Germinal center (tissue), 1 donor: Measurements from ENCODE around the gene RSRC1.
"Not testable (repeated sequence)": the region's sequence is repeated elsewhere in the genome, so short reads cannot be mapped to it uniquely, and the experiment has no call there.

ENCODE experiments used
- DNase-seq: peaks from one replicate; pipeline ENCODE4 v3.0.0; 2012; ENCODE audit warnings: mixed read lengths, low spot score

RSRC1 gene

DNA sequence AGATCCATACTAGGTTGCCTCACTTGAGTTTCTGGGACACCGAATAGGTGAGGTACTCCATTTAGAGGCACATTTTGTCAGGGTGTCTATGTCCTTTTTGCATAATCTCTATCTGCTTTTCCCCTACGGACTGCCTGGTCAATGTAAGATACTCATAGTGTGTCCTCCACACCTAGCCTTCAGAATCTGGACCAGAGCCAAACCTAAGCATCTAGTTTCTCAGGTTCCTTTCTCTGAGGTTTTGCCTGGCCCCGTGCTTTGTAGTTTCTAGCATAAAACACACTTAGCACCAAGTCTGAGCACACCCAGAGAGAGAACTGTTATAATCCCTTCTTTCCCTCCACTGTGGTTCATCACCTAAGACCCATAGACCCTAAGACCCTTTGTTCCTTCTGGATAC is 355.2 kb downstream of the RSRC1 start:
- no peak for DNase-seq

DNA sequence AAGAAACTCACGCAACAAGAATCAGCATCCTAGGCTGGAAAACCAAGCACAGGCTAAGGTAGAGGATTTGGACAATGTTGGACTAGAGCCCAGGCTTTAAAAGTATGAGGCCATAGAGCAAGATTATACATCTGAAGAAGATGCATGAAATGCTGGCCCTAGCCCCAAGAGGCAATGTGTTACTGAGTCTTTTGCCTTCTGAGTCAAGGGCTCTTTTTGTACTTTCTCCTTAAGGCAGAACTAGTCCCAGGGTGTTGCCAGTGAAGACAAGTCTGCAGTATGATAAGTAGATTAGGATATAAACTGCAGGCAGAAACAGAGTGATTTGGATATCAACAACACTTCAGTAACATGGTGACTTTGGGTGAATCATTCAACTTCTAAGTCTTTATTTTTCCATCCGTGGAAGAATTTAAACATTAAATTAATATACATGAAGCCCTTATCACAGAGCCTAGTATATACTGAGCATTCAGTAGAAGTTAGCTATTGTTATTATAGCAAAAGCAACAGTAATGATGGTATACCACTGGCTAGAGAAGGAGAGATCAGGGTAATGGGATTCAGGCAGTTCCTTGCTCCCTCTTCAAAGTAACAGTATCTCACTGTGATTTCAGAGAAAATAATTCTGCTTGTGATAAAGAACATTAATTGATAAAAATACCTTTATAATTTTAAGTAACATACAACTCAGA is 361.2 kb downstream of the RSRC1 start:
- no peak for DNase-seq

DNA sequence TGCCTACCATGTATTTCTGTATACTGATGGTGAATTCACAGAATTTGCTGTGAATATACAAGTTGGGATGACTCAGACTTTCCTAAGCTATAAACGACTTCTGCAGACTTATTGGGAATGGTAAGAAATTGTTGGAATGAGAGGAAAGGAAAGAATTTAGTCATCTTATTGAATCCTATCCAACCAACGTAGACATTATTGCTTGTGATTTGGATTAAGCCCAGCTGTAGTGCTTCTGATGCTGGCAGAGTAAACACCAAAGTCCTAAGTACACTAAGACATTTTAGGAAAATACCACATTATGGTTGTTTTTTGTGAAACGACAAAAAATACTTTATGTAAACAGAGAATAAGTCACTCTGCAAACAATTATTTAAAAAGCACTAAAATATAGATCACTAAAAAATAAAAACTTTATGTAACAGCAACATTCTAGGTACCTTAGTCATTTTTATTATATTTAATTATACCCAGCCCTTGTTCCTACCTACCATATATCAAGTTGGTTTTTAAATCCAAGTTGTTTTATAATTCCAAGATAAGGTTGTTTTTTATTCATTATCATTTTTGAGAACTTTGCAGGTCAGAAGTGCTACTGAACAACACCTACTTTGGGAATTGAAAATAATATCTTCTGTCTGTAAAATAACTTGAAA is 361.9 kb downstream of the RSRC1 start:
- no peak for DNase-seq

DNA sequence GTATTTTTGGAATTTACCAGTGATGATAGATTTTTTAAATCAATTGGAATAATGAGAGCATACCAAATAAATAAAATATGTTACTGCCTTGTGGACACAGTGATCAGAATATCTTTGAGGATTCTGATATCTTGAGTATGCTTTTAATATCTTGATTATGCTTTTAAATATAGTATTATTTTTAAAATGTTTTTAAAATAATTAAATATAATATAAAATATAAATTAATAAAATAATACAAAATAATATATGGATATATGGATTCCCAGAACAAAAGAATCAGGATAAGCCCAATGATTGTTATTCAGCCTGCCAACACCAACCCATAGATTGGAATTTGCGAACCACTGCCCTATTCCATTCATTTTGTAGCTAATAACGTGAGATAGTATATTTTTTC is 369.2 kb downstream of the RSRC1 start:
- no peak for DNase-seq

DNA sequence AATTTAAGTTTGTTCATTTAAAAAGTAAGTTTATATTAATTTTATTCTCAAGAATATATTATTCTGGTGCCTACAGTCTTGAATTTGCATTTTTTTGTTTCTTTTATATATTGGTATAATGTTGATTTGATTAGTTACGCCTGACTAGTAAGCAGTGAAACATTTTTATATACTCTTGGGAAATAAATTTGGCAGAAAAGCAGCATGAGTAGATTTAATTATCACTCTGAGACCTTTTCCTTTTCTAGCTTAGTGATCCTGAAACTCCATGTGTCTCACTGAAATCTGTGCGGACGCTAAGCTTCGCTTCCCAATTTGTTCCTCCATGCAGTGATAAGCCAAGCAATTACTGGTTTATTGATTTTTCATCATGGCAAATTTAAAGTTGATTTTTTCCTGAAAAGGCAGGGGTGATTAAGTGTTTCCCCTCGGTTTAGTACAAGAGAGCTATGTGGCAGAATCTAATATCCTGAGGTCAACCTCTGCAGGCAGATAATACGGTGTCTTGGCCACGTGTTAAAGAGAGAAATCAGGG is 373.9 kb downstream of the RSRC1 start:
- no peak for DNase-seq

DNA sequence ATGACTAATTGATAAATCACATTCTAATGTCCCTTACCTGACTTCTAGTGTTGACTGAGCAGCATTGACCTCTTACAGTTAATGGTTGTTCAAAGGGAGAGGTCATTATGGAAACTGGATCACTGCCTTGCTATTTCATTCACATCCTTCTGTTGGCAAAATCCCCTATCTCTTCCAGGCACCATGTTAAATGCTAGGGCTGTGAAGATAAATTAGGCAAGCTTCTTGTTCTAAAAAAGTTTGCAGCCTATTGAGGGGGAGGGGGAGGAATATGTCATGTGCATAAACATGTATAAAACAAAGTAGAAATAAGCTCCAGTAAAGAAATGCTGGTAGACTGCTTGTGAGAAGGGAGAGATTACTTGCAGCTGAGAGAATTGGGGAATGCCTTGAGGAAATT is 376.3 kb downstream of the RSRC1 start:
- no peak for DNase-seq

DNA sequence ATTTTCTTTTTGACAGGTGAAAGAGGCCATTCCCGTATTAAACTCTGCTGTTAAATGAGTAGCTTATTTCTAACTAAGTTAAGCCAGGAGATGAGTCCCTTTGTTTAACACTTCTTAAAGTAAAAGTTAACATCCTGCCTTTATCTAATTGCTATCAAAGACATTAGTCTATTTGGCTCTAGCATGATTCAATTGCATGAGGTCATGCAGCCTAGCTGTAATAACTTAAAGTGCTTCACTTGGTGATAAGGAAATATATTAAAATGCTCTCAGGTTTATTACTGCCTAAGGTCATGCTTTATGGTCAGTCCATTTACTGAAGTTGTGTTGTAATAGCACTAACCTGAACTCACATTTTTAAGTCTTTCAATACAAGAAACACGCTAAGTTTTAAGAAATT is 378.8 kb downstream of the RSRC1 start:
- no peak for DNase-seq

DNA sequence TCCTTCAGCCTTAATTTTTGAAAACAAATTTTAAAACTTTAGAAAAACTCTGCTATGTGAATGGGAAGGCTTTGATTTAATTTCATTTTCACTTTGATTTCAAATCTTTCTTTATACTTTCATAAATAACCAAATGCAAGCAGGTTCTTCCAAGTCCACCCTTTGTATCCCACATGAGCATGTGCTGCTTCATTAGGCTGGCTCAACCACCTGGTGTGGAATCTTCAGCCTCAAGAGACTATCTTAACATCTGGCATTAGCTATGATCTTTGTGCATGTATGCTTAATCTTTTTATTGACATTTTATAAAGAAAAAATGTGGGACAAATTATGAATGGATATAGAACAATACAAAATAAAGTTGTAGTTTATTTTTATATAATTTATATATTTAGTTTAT is 379.3 kb downstream of the RSRC1 start:
- DNase-seq = no peak

DNA sequence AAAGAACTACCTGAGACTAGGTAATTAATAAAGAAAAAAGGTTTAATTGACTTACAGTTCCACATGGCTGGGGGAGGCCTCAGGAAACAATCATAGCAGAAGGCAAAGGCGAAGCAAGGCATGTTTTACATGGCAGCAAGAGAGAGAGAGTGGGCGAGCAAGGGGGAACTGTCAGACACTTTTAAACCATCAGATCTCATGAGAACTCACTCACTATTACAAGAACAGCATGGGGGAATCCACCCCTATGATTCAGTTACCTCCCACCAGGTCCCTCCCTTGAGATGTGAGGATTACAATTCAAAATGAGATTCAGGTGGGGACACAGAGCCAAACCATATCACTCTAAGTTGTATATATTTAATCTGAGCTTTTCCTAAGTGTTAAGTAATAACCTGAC is 382.1 kb downstream of the RSRC1 start:
- no peak for DNase-seq

DNA sequence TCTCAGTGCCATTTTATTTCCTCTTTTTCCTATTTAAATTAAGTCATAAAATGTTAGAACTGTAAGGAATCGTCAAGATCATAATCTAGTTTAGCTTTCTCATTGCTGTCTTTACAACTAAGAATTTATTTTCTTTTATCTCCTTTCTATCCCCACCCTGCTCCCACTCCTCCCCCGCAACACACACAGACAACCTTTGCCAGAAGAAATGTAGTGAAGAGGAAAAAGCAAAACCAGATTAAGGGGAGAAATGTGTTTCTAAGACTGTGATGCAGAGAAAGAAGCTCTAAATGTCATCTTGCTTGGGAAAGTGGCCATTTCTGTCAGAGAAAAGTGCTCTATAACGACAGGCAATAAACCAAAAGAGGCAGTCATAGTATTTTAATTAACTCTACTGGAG is 382.8 kb downstream of the RSRC1 start:
- no peak for DNase-seq

DNA sequence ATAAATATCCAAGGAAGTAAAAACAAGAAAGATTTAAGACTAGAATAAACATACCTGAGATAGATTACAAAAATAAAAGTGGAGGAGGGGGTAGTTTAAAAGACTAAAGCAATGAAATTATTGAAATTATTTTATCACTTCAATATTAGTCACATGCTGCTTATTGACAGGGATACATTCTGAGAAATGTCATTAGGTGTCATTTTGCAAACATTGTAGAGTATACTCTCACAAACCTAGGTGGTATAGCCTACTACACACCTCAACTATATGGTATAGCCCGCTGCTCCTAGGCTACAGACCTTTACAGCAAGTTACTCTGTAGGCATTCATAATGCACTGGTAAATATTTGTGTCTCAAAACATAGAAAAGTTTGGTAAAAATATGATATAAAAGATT is 384.0 kb downstream of the RSRC1 start:
- no peak for DNase-seq

DNA sequence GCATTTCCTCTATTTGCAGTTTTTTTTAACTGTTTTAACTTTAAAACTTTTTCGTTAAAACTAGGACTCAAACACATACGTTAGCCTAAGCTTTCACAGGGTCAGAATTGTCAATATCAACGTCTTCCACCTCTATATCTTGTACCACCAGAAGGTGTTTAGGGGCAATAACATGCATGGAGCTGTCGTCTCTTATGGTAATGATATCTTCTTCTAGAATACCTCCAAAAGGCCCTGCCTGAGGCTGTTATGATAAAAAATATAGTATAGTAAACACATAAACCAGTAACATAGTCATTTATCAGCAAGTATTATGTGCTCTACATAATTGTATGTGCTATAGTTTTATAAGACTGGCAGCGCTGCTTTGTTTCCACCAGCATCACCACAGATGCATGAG is 384.8 kb downstream of the RSRC1 start:
- no peak for DNase-seq

DNA sequence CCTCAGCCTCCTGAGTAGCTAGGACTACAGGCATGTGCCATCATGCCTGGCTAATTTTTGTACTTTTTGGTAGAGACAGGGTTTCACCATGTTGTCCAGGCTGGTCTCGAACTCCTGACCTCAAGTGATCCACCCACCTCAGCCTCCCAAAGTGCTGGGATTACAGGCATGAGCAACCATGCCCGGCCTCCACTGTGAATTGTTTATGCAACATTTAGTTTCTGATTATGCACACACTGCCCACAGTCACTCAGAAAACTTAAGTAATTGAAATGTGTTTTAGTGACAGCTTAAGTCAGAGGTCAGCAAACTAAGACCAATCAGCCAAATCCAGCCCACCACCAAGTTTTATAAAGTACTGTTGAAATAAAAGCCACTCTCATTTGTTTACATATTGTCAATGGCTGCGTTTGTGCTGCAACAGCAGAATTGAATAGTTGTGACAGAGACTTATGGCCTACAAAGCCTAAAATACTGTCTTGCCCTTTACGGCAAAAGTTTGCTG is 385.6 kb downstream of the RSRC1 start:
- not testable (repeated sequence) for DNase-seq

DNA sequence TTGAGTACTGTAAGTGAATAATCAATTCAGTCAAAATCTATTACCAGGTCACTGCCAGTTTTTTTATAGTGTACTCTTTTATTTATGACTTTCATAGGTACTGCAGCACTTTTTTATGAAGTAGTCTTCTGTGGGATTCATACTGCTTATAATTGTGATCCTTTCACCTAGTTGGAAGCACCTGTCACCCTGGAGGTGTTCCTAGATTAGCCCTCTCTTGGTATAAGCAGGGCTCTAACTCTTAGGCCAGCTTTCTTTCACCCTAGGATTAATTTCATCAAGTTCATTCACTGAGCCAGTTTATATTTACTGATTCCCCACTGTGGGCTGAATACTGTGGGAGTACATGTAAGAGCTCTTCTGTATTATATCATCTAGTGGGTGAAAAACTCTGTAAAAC is 395.2 kb downstream of the RSRC1 start:
- DNase-seq = no peak

DNA sequence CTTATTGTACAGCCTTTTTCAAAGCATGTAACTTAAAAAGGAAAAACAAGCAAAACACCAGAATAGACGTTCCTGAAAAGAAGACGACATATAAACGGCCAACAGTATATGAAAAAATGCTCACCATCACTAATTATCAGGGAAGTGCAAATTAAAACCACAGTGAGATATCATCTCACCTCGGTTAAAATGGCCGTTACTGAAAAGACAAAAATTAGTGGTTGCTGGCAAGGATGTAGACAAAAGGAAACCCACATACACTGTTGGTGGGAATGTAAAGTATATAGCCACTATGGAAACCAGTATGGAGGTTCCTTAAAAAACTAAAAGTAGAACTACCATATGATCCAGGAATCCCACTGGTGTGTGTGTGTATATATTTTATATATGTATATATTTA is 396.6 kb downstream of the RSRC1 start:
- no peak for DNase-seq

DNA sequence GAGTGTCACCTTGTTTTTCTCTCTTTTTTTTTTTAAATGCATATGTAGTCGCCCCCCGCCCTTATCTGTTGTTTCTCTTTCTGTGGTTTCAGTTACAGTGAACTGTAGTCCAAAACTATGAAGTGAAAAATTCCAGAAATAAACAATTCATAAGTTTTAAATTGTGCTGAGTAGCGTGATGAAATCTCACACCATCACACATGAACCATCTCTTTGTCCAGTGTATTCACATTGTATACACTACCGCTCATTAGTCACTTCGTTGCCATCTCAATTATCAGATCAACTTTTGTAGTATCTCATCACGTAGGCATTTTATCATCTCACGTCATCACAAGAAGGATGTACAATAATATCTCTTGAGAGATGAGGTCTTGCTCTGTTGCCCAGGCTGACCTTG is 398.6 kb downstream of the RSRC1 start:
- DNase-seq = no peak

DNA sequence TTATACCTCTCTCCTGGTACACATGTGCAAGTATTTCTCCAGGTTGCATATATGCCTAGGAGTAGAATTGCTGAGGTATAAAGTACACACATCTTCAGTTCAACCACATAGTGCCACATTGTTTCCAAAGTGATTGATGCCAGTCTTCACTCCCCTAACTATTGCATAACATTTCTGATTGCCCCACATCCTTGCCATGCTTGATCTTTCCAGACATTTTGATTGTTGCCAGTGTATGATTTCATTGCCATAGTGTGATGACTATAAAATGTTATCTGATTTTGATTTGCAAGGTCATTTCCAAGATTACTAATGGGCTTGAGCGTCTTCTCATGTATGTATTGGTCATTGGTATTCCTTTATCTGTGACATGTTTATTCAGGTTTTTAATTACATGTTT is 400.0 kb downstream of the RSRC1 start:
- no peak for DNase-seq

DNA sequence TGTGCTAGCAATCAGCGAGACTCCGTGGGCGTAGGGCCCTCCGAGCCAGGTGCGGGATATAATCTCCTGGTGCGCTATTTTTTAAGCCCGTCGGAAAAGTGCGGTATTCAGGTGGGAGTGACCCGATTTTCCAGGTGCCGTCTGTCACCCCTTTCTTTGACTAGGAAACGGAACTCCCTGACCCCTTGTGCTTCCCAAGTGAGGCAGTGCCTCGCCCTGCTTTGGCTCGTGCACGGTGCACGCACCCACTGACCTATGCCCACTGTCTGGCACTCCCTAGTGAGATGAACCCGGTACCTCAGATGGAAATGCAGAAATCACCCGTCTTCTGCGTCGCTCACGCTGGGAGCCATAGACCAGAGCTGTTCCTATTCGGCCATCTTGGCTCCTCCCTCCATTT is 406.8 kb downstream of the RSRC1 start:
- not testable (repeated sequence) for DNase-seq

DNA sequence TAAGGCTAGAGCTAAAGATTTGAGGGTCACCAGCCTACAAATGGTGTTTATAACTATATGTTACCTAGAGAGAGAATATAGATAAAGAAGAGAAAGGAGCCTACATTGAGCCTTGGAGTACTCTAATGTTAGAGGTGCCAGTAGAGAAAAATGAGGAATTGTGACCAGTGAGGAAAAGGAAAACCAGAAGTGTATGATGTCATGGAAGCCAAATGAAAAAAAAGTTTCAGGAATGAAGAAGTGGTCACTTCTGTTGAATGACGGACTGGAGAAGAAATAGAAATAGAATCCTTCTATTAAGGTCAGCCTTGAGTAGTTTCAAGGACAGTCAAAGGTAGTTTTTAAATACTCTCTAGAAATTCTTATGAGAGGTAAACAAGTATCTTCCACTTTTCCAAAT is 409.9 kb downstream of the RSRC1 start:
- no peak for DNase-seq

DNA sequence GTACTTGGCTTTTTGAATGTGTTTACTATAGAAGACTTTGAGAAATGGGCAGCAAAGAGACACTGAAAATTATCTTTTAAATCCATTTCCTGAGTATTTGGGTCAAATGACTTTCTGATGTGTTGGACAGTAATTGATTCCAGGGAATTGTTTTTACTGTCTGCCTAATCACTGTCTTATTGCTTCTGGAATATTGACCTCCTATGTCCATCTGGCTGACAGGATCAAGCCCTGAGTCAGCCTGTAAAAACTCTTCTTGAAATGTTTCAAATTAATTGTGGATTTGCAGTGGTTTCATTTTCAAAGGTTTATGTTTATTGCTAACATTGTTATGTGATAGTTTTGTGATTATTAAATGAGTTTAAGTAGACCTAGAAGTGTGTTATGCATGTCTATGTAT is 410.5 kb downstream of the RSRC1 start:
- no peak for DNase-seq

DNA sequence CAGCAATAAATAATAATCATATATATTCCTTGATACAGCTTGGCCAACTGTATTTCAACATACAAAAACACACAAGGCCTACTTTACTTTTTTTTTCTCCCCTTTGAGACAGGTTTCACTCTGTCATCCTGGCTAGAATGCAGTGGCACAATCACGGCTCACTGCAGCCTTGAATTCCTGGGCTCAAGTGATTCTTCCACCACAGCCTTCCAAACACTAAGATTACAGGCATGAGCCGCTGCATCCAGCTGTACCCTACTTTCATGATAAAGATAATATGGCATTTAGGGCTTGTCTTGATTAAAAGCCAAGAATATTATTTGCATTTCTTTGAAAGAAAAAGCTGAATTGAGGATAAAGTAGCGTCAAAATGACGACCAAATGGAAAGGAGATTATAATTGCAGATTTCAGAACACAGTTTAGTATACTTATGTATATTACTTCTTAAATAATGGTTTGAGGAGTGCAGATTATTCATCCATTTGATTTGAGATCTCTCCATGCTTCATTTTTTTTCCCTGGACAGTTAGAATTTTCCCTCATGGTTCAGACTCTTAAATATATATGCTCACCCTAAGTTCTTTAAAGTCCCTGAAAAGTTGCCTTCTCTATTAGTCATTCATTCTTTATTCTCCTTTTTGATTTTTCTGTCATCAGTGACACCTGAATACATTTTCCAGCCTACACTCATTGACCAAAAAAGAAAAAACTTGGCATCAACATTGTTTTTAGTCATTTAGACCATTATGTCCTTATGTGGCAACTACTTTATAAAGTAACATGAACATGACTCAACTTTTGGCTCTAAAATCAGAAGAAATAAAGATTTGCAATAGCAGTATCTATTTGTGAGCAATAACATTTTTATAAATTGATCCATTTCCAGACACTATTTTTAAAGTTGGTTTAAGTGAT is 412.6 kb downstream of the RSRC1 start:
- no peak for DNase-seq

DNA sequence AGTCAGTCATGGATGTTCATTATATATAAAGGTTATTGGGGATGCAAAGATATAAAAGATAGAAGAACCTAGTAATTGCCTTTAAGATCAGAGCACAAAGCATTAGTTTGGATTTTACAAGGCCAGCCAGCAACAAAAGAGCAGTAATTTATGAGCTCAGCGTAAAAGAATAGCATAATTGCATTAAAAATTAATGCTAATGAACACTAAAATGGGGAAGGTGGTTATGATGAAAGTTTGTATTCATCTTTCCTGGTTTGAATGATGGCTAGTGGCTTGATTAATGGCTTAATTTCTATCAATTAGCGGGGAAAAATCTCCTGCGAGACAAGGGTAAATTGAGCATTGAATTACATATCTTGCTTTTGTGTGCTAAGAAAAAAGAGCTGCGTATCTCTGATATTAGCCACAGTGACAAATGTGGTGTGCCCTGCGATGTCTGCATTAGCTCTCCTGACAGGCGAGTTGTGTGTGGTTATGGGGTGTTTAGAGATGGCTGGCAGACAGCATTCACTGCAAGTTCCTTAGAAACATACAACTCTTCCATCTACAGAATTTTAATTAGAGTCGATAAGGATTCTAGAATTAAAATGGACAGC is 418.3 kb downstream of the RSRC1 start:
- DNase-seq = no peak
